ENCODE data around the gene UBE2Q1.
A peak's percentile ranks its signal among the peaks of the same experiment; 100 is the strongest.
"Not testable (repeated sequence)": the region's sequence is repeated elsewhere in the genome, so short reads cannot be mapped to it uniquely, and the experiment has no call there.

UBE2Q1 gene

GRCh38 chr1:154548028-154548427 is 10.4 kb downstream of the UBE2Q1 start:
- Mint-ChIP-seq H3K36me3 (peaks cover 47% of the 10 kb centered on the region), H3K4me1 (peaks cover 39% of the 10 kb centered on the region), H3K9me3 (no peaks in the 10 kb centered on the region), H3K4me3 (no peak overlapping the region), H3K27ac (peak overlapping the region; percentile 39)
- ATAC-seq (no peak), DNase-seq (ENCODE audit: low spot score in 2 of 2) (no peak)

GRCh38 chr1:154547105-154547732 is 11.2 kb downstream of the UBE2Q1 start:
- peaks cover 39% of the 10 kb centered on the region for H3K4me1 Mint-ChIP-seq
- peaks cover 38% of the 10 kb centered on the region for H3K36me3 Mint-ChIP-seq
- DNase-seq (ENCODE audit: low spot score in 2 of 2) (no peak), ATAC-seq (no peak)
- peak overlapping the region; percentile 39 for H3K27ac Mint-ChIP-seq
- H3K9me3 Mint-ChIP-seq, result no peaks in the 10 kb centered on the region
- no peak overlapping the region for H3K4me3 Mint-ChIP-seq

- Mint-ChIP-seq H3K36me3 (peaks cover 31% of the 10 kb centered on the region), H3K4me3 (no peak overlapping the region), H3K9me3 (no peaks in the 10 kb centered on the region), H3K27ac (no peak overlapping the region), H3K4me1 (peaks cover 33% of the 10 kb centered on the region)
- peak; percentile 79 for ATAC-seq
- peak; percentile 40 to 77 for DNase-seq (ENCODE audit: low spot score in 2 of 2)
These were observed 12.0 kb downstream of the UBE2Q1 start for GRCh38 chr1:154546264-154547063.

- H3K27ac Mint-ChIP-seq, result no peak overlapping the region
- no peak for ATAC-seq
- H3K4me3 Mint-ChIP-seq, result no peak overlapping the region
These were observed 17.2 kb downstream of the UBE2Q1 start for GRCh38 chr1:154541231-154541630.

GRCh38 chr1:154539486-154540483 is 18.7 kb downstream of the UBE2Q1 start:
- DNase-seq (ENCODE audit: low spot score in 2 of 2), result no peak
- no peak overlapping the region for H3K4me3 Mint-ChIP-seq
- H3K27ac Mint-ChIP-seq, result no peak overlapping the region
- no peak for ATAC-seq
- H3K4me1 Mint-ChIP-seq, result no peaks in the 10 kb centered on the region
- H3K36me3 Mint-ChIP-seq, result no peaks in the 10 kb centered on the region
- H3K9me3 Mint-ChIP-seq, result no peaks in the 10 kb centered on the region

More at GRCh38 chr1:154541231-154541630, 17.2 kb downstream of the UBE2Q1 start:
- Mint-ChIP-seq H3K36me3 (no peaks in the 10 kb centered on the region), H3K9me3 (no peaks in the 10 kb centered on the region), H3K4me1 (peaks cover under 1% of the 10 kb centered on the region)
- no peak for DNase-seq (ENCODE audit: low spot score in 2 of 2)

GRCh38 chr1:154536570-154536969 is 21.9 kb downstream of the UBE2Q1 start:
- DNase-seq (ENCODE audit: low spot score in 2 of 2) (no peak), ATAC-seq (no peak)
- no peak overlapping the region for H3K27ac Mint-ChIP-seq
- no peaks in the 10 kb centered on the region for H3K9me3 Mint-ChIP-seq
- H3K4me1 Mint-ChIP-seq, result no peaks in the 10 kb centered on the region
- no peak overlapping the region for H3K4me3 Mint-ChIP-seq
- no peaks in the 10 kb centered on the region for H3K36me3 Mint-ChIP-seq

GRCh38 chr1:154533952-154534844 is 24.3 kb downstream of the UBE2Q1 start:
- H3K4me3 Mint-ChIP-seq, result no peak overlapping the region
- no peak overlapping the region for H3K27ac Mint-ChIP-seq
- no peaks in the 10 kb centered on the region for H3K36me3 Mint-ChIP-seq
- H3K9me3 Mint-ChIP-seq, result no peaks in the 10 kb centered on the region
- H3K4me1 Mint-ChIP-seq, result no peaks in the 10 kb centered on the region
- ATAC-seq (no peak), DNase-seq (ENCODE audit: low spot score in 2 of 2) (no peak)

GRCh38 chr1:154531950-154532349 is 26.5 kb downstream of the UBE2Q1 start:
- H3K27ac Mint-ChIP-seq; H3K4me1 Mint-ChIP-seq; H3K4me3 Mint-ChIP-seq; H3K9me3 Mint-ChIP-seq; DNase-seq (ENCODE audit: low spot score in 2 of 2); ATAC-seq; H3K36me3 Mint-ChIP-seq: not testable (repeated sequence)

GRCh38 chr1:154529308-154529707 is 29.2 kb downstream of the UBE2Q1 start:
- no peak for ATAC-seq
- no peaks in the 10 kb centered on the region for H3K9me3 Mint-ChIP-seq
- H3K27ac Mint-ChIP-seq, result no peak overlapping the region
- no peak for DNase-seq (ENCODE audit: low spot score in 2 of 2)
- no peaks in the 10 kb centered on the region for H3K36me3 Mint-ChIP-seq
- no peak overlapping the region for H3K4me3 Mint-ChIP-seq
- H3K4me1 Mint-ChIP-seq, result no peaks in the 10 kb centered on the region

- no peaks in the 10 kb centered on the region for H3K9me3 Mint-ChIP-seq
- H3K27ac Mint-ChIP-seq, result no peak overlapping the region
- DNase-seq (ENCODE audit: low spot score in 2 of 2), result no peak
- H3K4me3 Mint-ChIP-seq, result no peak overlapping the region
- ATAC-seq, result no peak
- no peaks in the 10 kb centered on the region for H3K36me3 Mint-ChIP-seq
- H3K4me1 Mint-ChIP-seq, result no peaks in the 10 kb centered on the region
These were observed 31.3 kb downstream of the UBE2Q1 start for GRCh38 chr1:154527192-154527591.

GRCh38 chr1:154524881-154525280 is 33.6 kb downstream of the UBE2Q1 start:
- no peak for ATAC-seq
- Mint-ChIP-seq H3K4me3 (no peak overlapping the region), H3K27ac (no peak overlapping the region), H3K36me3 (no peaks in the 10 kb centered on the region), H3K9me3 (no peaks in the 10 kb centered on the region), H3K4me1 (no peaks in the 10 kb centered on the region)
- no peak for DNase-seq (ENCODE audit: low spot score in 2 of 2)

- H3K27ac Mint-ChIP-seq, result peak overlapping the region; percentile 52
- H3K9me3 Mint-ChIP-seq, result no peaks in the 10 kb centered on the region
- H3K4me3 Mint-ChIP-seq, result no peak overlapping the region
- H3K36me3 Mint-ChIP-seq, result no peaks in the 10 kb centered on the region
- no peaks in the 10 kb centered on the region for H3K4me1 Mint-ChIP-seq
- ATAC-seq (no peak), DNase-seq (ENCODE audit: low spot score in 2 of 2) (no peak)
These were observed 36.8 kb downstream of the UBE2Q1 start for GRCh38 chr1:154521695-154522094.

GRCh38 chr1:154520333-154520732 is 38.1 kb downstream of the UBE2Q1 start:
- no peak for DNase-seq (ENCODE audit: low spot score in 2 of 2)
- ATAC-seq, result no peak
- Mint-ChIP-seq H3K27ac (no peak overlapping the region), H3K36me3 (no peaks in the 10 kb centered on the region), H3K9me3 (no peaks in the 10 kb centered on the region), H3K4me1 (no peaks in the 10 kb centered on the region), H3K4me3 (no peak overlapping the region)

- Mint-ChIP-seq H3K9me3 (no peaks in the 10 kb centered on the region), H3K4me1 (no peaks in the 10 kb centered on the region), H3K4me3 (no peak overlapping the region), H3K36me3 (no peaks in the 10 kb centered on the region), H3K27ac (no peak overlapping the region)
- no peak for ATAC-seq
- no peak for DNase-seq (ENCODE audit: low spot score in 2 of 2)
These were observed 38.9 kb downstream of the UBE2Q1 start for GRCh38 chr1:154519591-154519991.
